Sciatic nerve (tissue), 2 donors: ENCODE data around the gene APOL2. TPM values are rescaled to one million over a fixed set of nuclear protein-coding genes. Genes with fewer than 3 reads are reported as not detected.
"Not testable (repeated sequence)": the region's sequence is repeated elsewhere in the genome, so short reads cannot be mapped to it uniquely, and the experiment has no call there.

Experiments
- ATAC-seq: fragments of 200-7000 bp; cut with Tn5 transposase; one replicate; pipeline ENCODE4 v1.9.1; 2020; ENCODE audit warnings: mild to moderate bottlenecking, moderate library complexity
- DNase-seq: peaks from one replicate; pipeline ENCODE4 v3.0.0-alpha.2; 2020; ENCODE audit warnings: low spot score
- intact Hi-C: fragments of 100-400 bp; cut with DNase I; formaldehyde crosslinking; loops from one replicate; pipeline ENCODE4 v1.14.2; 2022
- total RNA-seq: library from RNA; stranded (reverse); fragmentation: NEBNext Ultra II Directional; extraction: Animal tissue kit (Norgen Biotek cat#: 25700); gene quantifications from one replicate; pipeline ENCODE4 v1.2.1, GENCODE V29; 2021
- donor health status: DM: no; HTN: no; CAD: no.
- donor health status: DM: no; HTN: no; CAD: no.

The APOL2 gene, protein sequence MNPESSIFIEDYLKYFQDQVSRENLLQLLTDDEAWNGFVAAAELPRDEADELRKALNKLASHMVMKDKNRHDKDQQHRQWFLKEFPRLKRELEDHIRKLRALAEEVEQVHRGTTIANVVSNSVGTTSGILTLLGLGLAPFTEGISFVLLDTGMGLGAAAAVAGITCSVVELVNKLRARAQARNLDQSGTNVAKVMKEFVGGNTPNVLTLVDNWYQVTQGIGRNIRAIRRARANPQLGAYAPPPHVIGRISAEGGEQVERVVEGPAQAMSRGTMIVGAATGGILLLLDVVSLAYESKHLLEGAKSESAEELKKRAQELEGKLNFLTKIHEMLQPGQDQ
- total RNA-seq: 65.8 TPM

DNA sequence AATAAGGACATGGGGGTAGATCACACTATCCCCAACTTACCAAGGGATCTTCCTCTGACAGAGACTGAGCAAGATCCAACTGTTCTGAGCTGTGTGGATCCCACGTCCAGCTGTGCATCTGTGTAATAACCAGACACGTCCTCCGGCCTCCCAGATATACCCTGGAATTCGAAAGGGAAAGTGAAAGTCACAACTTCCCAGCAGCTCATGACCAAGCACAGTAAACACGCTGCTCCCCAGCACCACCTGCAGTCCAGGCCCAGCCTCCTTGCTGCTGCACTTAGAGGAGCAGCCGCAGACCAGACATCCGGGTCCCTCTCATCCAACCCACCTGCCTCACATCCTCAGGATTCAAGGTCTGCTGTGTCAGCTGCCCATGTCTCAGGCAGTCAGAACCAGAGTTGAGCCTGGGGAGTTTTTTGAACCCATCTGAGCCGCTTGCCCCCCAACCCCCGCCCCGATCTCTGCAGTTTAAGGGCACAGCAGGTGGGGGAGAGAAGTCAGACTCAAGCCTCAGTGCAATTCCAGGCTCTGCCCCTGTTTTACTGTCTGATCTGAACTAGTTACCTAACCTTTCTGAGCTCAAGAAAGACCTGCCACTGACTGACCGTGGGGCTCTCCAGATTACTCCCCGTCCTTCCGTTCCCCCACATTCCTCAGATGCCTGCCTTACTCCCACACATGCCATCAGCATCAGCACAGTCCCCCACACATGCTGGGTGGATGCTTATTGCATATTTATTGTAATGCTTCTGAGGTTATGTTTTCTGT, at the start of gene APOL2:
Gene APOL2, minus strand, starts transcription at position 127 of the 771 bp plus-strand sequence. CDS start 6,365 bp downstream, outside the sequence.
- DNase-seq (peak; percentile 92), ATAC-seq (peak; percentile 97)
- intact Hi-C loops: no loop called here

DNA sequence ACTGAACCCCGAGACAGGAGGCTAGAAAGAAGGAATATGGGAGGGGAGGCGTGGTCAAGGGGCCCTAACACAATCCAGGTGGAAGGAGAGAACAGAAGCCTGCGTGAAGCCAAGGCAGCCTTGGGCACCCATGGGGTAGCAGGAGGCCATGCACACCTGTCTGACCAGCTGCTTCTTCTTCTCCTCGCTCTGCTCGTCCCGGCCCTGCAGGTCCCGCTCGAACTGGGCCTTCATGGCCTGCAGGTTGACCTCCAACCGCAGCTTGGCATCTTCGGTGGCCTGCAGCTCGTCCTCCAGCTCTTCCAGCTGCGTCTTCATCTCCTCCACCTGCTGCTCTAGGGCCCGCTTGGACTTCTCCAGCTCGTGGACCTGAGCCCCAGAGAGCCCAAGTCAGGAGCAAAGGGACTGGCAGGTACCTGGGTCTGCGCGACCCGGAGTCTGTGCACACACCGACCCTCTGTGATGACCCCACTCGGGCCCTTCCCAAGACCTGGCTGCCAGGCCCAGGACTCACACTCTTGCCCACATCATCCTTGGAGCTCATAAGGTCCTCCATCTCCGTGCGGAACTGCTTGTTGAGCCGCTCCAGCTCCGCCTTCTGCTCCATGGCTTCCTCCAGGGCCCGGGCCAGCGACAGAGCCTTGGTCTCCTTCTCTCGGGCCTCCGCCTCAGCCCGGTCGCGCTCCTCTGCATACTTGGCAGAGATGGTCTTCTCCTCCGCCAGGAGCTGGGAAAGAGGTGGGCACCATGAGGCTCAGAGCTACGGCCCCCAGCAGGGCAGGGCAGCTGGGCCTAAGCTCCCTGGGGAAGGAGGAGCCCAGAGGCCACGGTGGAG, 49.5 kb upstream of the APOL2 start:
- intact Hi-C loops: loop anchor here (5.0 kb wide), 1 partner anchor 91 kb away; no protein-coding TSS in a partner anchor
- DNase-seq (no peak), ATAC-seq (no peak)

DNA sequence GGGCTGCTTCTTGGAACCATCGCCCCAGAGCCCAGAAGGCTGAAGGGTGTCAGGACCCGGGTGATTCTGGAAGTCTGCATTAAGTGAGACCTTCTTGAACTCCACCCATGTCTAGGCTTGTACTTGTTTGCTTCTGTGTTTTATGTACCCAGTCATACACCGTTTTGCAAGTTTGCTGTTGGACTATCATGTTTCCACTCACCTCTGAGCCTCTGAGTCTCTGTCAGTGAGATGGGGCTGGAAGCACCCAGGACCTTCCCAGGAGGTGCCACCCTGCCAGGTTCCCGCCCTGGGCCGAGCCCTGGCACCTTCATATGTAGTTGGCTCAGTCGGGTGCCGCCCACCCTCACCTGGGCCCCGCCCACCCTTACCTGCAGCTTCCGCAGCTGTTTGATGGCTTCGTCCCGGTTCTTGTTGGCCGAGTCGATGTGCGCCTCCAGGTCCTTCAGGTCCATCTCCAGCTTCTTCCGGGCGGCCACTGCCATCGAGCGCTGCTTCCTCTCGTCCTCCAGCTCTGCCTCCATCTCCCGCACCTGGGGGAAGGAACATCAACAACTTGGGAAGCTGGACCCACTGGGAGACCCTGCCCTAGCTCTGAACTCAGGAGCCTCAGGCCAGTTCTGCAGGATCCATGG, 48.7 kb upstream of the APOL2 start:
- intact Hi-C loops: loop anchor here (5.0 kb wide), 1 partner anchor 91 kb away; no protein-coding TSS in a partner anchor
- DNase-seq: no peak

DNA sequence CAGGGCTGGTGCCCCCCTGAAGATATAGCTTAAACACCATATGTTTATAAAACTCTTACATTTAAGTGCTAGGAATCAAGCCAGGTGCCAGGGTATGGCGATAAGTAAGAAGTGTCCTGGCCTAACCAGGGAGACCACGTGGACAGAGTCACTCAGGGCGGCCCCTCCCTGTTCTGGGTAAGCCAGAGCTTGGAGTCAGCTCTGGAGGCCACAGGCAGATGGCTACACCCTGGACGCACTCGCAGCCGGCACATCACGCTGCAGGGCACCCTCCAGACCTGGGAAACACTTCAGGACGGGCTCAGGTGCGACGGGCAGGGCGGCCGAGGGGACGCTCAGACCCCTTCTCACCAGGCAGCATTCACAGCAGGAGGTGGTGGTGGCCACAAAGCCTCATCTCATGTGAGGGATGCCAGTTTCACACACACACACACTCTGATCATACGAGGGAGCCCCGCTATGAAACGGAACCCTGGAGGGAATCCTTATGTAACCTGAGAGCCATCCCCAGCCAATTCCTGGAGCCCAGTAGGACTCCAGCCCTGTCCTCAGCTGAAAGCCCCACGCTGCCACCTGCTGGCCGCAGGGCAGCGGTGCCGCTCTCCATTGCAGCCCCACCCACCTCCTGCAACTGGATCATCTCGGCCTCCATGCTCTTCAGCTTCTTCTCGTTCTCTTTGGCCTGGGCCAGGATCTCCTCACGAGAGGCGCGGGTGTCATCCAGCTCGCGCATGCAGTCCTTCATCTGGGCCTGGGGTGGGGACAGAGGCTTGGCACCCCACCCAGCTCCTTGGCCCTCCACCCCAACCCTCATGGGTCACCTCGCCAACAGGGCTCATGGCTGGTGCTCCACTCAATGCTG, 47.0 kb upstream of the APOL2 start:
- ATAC-seq (peak; percentile 86), DNase-seq (peak; percentile 87)
- intact Hi-C loops: loop anchor here (5.0 kb wide), 1 partner anchor 89 kb away; no protein-coding TSS in a partner anchor

More for the DNA sequence above, 48.7 kb upstream of the APOL2 start:
- no peak for ATAC-seq

DNA sequence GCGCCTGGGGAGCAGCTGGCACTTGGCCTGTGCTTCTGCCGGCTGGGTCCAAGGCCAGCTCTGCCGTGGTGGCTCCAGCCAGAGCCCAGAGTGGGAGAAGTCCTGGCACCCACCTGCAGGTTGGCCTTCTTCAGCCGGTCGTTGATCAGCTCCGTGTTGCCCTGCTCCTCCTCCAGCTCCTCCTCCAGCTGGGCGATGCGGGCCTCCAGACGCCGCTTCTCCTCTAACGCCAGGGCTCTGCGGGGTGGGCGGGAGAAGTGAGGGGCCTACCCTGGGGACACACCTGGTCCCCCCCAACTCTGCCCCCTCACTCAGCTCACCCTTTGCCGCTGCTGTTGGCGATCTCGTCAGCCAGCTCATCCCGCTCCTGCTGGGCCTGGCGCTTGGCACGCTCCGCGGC, 46.2 kb upstream of the APOL2 start:
- no peak for DNase-seq
- intact Hi-C loops: loop anchor here (5.0 kb wide), 1 partner anchor 88 kb away; no protein-coding TSS in a partner anchor
- no peak for ATAC-seq

DNA sequence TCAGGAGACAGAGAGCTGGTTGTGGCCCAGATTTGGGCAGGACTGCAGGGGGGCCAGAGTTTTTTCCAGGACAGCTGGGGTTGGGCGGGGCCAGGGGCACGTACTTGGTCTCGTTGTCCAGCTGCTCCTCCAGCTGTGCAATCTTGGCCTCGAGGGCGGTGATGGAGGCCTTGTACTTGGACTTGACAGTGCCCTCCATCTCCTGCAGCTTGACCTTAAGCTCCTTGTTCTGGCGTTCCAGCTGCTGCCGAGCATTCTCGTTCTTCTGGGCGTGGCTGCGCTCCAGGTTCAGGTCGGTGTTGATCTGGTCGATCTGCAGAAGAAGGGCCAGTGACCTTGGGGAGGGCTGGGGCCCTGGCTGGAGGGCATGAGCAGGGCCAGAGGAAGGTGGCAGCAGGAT, 45.7 kb upstream of the APOL2 start:
- ATAC-seq (peak; percentile 58), DNase-seq (no peak)
- intact Hi-C loops: loop anchor here (5.0 kb wide), 1 partner anchor 88 kb away; no protein-coding TSS in a partner anchor

DNA sequence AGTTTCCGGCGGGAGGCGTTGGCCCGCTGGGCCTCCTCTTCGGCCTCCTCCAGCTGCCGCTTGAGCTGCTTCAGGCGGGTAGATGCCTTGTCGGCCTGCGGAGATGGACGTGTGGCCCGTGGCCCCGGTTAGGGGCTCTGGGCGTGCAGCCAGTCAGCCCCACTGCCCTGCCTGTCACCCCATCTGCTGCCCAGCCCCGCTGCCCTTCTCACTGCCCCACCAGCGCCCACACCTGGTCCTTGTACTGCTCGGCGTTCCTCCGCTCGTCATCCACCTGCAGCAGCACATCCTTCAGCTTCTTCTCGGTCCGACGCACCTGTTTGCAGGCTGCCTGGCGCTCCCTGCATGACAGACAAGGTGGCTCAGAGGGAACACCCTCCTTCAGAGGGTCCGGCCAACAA, 44.8 kb upstream of the APOL2 start:
- no peak for DNase-seq
- ATAC-seq: no peak
- intact Hi-C loops: no loop called here

DNA sequence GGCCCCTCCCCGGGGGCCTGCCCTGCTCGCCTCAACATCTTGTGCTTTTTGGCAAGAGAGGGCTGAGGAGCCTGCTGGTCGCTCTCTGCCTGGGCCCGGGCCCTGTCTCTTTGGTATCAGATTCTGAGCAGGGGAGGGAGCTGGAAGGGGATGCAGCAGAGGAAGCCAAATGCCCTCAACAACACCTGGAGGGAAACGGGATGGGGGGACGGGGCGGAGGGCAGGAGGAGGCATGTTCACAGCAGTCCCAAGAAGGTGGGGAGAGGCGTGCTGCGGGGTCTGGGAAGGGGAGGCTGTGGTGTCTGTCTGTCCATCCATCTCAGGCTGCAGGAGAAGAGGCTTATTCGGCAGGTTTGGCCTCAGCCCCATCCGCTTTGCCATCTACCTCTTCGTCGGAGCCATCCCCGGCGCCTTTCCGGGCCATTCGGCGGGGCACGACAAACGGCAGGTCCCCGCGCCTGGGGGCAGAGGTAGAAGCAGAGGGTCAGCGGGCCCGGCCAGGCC, 43.1 kb upstream of the APOL2 start:
- intact Hi-C loops: no loop called here
- peak; percentile 50 for ATAC-seq
- no peak for DNase-seq

DNA sequence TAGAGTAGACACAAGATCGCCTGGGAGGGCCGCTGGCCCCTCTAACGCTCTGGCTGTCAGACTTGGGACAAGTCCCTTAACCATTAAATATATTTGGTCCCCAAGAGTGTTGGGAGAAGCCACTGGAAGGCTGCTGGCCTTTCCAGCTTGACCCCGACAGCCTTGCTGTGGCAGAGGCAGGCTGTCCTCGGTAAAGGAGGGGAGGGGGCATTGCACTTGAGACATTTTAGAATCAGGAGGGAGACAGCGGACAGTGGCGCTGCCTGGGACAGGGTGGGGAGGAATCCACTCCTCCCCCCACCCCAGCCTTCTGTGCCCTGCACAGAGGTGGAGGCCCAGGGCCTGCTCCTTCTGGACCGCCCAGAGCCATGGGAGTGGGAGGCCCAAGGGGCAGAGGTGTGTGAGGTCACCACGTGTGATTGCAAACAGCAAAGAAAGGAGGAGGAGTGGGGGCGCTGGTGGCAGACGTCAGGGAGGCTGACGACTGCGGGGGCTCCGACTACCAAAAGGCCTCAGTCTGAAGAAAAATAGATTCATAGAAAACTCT, 42.5 kb upstream of the APOL2 start:
- intact Hi-C loops: no loop called here
- peak; percentile 72 for DNase-seq

DNA sequence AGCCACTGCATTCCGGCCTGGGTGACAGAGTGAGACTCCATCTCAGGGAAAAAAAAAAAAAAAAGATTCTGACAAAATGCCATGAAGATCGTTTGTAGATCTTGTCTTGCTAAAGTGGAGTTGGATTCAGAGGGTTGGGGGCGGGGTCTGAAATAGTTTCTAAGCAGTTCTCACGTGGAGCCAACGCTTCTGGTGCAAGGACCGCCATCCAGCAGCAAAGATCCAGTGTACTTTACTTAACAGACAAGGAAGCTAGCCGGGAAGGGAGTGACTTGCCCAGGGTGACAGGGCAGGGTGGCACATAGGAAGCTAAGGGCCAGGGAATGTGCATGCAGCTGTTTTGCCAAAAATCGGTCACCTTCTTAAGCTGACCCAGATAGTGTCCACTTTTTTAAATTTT, 41.1 kb upstream of the APOL2 start:
- DNase-seq: peak; percentile 61
- intact Hi-C loops: no loop called here
- no peak for ATAC-seq

More for the DNA sequence above, 42.5 kb upstream of the APOL2 start:
- ATAC-seq: peak; percentile 23

DNA sequence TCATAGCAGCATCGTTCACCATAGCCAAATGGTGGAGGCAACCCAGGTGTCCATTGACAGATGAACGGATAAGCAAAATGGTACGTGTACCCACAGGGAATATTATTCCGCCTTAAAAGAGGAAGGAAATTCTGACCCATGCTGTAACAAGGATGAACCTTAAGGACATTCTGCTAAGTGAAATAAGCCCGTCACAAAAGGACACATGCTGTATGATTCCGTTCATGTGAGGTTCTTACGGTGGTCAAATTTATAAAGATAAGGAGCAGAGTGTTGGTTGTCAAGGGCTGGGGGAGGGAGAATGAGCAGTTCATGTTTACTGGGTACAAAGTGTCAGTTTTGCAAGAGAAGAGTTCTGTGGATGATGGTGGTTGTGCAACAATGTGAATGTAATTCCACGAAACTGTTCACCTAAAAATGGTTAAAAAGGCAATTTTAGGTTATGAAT, 39.9 kb upstream of the APOL2 start:
- intact Hi-C loops: no loop called here
- no peak for ATAC-seq
- DNase-seq: peak; percentile 10

DNA sequence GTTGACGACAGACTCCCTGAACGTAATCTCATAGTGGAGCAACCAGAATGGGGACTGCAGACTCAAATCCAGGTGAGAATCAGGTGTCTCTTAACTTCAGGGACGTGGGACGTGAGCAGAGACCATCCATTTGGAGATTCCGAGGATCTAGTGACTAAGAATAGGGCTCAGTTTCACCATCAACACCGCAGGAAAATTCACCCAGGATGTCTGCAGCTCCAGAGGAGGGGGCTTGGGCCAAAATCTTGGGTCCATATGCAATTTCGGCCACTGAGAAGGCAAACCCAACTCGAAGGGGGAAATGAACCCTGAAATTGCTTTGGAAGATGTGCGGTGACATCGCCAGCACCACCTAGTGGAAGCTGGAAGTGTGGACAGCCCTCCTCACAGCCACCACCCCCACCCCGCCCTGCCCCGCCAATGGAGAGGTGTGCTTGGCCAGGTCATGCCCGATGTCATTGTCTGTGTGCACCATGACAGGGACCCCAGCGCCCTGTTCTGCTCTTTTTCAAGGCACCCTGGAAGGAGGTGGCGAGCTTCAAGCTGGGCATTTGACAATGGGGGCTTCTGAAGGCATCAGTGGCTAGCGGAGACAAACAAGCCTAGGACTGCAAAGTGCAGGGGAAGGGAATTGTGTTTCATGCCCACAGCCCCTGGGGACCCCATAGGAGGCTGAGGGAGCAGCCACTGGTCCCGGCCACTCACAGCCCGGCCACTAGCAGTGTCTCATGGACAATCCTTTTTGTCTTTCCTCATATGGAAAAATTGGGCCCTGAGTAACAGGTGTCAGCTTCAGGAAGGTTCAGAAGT, 38.4 kb upstream of the APOL2 start:
- intact Hi-C loops: no loop called here
- peak; percentile 74 for DNase-seq
- peak; percentile 63 for ATAC-seq

DNA sequence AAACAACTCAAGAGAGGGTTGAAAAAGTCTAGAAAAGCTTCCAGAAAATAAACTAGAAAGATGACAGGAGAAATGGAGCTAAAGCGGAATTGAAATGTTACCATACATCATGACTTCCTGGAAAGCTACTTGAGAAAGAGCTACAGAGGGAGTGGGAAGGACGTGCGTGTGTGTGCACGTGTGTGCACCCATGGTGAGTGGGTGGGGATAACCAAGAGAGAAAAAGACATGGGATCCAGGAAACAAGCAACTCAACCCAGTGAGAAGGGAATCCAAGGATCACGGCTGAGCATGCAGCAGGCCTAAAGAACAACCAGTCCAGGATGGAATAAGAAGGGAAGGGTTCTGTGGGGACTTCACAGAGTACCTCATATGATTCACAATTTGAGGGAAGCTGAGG, 35.2 kb upstream of the APOL2 start:
- DNase-seq (peak; percentile 7), ATAC-seq (no peak)

DNA sequence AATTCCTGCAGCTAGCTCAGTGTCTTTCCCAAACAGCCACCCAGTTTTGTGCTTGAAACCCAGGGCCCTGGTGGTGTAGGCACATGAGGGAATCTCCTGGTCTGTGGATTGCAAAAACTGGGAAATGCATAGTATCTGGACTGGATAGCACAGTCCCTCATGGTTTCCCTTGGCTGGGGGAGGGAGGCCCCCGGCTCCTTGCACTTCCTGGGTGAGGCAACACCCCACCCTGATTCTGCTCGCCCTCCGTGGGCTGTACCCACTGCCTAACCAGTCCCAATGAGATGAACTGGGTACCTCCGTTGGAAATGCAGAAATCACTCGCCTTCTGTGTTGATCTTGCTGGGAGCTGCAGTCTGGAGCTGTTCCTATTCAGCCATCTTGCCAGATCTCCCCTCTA, 32.6 kb upstream of the APOL2 start:
- ATAC-seq, intact Hi-C loops, DNase-seq: not testable (repeated sequence)

More for the DNA sequence above, 35.2 kb upstream of the APOL2 start:
- intact Hi-C loops: no loop called here

DNA sequence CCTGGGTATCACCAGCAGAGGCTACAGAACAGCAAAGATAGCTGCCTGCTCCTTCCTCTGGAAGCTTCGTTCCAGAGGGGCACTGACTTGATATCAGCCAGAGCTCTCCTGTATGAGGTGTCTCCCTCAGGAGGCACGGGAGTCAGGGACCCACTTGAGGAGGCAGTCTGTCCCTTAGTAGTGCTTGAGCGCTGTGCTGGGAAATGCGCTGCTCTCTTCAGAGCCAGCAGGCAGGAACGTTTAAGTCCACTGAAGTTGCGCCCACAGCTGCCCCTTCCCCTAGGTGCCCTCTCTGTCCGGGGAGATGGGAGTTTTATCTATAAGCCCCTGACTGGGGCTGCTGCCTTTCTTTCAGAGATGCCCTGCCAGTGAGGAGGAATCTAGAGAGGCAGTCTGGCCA, 31.9 kb upstream of the APOL2 start:
- DNase-seq, ATAC-seq, intact Hi-C loops: not testable (repeated sequence)

DNA sequence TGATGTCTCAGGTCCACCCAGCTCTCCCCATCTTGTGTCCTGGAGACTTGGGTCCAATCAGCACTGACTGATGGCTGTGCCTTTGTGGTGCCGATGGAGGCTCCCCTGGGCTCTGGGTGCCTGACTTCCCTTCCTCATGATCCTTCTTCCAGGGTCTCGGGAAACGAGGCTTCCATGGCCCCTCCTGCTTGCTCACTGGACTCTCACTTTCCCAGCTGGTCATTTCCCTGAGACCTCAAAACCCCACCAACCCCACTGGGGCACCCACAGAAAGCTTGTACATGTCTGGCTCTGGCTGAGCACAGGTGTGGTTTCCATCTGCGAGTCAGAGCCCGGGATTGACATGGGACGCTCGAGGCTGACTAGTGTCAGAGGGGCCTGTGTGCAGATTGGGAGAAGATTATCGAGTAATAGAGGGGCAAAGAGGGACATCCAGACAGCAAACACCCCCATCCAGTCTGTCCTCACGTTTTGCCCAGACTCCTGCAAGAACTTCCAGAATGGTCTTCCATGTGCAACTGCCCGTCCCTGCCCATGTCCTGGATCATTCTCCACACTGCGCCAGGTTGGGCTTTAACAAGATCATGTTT, 28.7 kb upstream of the APOL2 start:
- no peak for ATAC-seq
- DNase-seq: no peak
- intact Hi-C loops: no loop called here
